Heart left ventricle (tissue), 13 donors: ENCODE measurements around the gene PRAMEF2.
"Not testable (repeated sequence)": the region's sequence is repeated elsewhere in the genome, so short reads cannot be mapped to it uniquely, and the experiment has no call there.

Experiments used
- POLR2A ChIP-seq, 2 donors: fragments of 450-650 bp; IDR thresholded peaks; one replicate each; pipeline ENCODE4 v1.6.1; 2017; ENCODE audit warnings: antibody characterized with exemption in 2 of 2, mild to moderate bottlenecking in 2 of 2, moderate library complexity in 2 of 2
- TF ChIP-seq, protein P1 (sequence below), 12 donors: fragments of 200-600 bp; sonication (generic) in 4 of 12; IDR thresholded peaks; one replicate each; pipeline versions ENCODE4 v1.5.0 to v1.8.0; 2018 to 2022; ENCODE audit warnings: antibody characterized with exemption in 12 of 12, mild to moderate bottlenecking in 5 of 12
- donor health status: ischemic (EF 13 %, LVEDD 7.1; RV severe dilation, severe dysfunction).
- donor health status: DM: no; HTN: yes; CAD: no.
- donor health status: DM: no; HTN: no; CAD: no.
- donor health status: ischemic (EF 25% LVEDD 6.9; RV normal size, moderate dysfunction).
- donor health status: ischemic (EF 25% LVEDD 5.7; RV mildly dilated, moderate dysfunction).
- donor health status: ischemic (EF 35%, LVEDD 5.7; RV mildly dilated, moderate dysfunction).
- donor health status: nonischemic (EF 11% LVEDD 7.7; RV severe dilation, severe dysfunction).
- donor health status: DM: yes; HTN: yes; CAD: no.
- donor health status: PGD.
- donor health status: ischemic (EF 29% LVEDD 5.4; RV normal size, mild dysfunction).
- donor health status: nonischemic (EF 23%, LVEDD 6.1; RV moderate dilation, normal function).

DNA sequence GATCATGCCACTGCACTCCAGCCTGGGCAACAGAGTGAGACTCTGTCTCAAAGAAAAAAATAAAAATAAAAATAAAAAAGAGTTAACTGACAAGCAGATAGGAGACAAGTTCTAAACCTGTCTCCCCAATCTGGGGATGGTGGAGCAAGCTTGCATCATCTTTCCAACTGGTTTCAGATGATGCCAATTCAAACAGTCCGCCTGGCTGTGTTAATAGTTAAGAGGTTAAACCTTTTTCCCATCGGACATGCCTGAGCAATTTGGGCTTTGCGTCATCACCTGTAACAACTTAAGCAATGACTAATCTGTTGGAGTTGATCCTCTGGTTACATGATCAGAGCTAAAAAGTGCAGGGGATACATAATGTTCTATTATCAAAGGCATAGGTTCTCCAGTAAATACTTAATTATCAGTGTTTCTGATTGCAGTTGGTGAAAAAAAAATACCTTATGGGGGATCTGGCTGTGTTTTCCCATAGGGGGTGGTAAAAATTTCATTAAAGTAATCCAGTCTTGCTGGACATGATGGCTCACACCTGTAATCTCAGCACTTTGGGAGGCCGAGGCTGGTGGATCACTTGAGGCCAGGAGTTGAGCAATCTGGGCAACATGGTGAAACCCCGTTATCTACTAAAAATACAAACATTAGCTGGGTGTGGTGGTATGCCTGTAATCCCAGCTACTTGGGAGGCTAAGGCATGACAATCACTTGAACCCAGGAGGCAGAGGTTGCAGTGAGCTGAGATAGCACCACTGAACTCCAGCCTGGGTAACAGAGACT, 47.1 kb downstream of the PRAMEF2 start:
- TF ChIP-seq, protein P1, sequence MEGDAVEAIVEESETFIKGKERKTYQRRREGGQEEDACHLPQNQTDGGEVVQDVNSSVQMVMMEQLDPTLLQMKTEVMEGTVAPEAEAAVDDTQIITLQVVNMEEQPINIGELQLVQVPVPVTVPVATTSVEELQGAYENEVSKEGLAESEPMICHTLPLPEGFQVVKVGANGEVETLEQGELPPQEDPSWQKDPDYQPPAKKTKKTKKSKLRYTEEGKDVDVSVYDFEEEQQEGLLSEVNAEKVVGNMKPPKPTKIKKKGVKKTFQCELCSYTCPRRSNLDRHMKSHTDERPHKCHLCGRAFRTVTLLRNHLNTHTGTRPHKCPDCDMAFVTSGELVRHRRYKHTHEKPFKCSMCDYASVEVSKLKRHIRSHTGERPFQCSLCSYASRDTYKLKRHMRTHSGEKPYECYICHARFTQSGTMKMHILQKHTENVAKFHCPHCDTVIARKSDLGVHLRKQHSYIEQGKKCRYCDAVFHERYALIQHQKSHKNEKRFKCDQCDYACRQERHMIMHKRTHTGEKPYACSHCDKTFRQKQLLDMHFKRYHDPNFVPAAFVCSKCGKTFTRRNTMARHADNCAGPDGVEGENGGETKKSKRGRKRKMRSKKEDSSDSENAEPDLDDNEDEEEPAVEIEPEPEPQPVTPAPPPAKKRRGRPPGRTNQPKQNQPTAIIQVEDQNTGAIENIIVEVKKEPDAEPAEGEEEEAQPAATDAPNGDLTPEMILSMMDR (IDR thresholded peaks at IDR 0.05): not testable (repeated sequence)
- not testable (repeated sequence) for TF ChIP-seq POLR2A (IDR thresholded peaks at IDR 0.05)
